ENCODE data around the gene CDH26. TPM values are rescaled to one million over a fixed set of nuclear protein-coding genes. Genes with fewer than 3 reads are reported as not detected.
A peak's percentile ranks its signal among the peaks of the same experiment; 100 is the strongest.
"Not testable (repeated sequence)": the region's sequence is repeated elsewhere in the genome, so short reads cannot be mapped to it uniquely, and the experiment has no call there.

CDH26 gene
- total and polyA plus RNA-seq, 4 donors, result 0.99 to 5.0 (median 1.5) TPM

DNA sequence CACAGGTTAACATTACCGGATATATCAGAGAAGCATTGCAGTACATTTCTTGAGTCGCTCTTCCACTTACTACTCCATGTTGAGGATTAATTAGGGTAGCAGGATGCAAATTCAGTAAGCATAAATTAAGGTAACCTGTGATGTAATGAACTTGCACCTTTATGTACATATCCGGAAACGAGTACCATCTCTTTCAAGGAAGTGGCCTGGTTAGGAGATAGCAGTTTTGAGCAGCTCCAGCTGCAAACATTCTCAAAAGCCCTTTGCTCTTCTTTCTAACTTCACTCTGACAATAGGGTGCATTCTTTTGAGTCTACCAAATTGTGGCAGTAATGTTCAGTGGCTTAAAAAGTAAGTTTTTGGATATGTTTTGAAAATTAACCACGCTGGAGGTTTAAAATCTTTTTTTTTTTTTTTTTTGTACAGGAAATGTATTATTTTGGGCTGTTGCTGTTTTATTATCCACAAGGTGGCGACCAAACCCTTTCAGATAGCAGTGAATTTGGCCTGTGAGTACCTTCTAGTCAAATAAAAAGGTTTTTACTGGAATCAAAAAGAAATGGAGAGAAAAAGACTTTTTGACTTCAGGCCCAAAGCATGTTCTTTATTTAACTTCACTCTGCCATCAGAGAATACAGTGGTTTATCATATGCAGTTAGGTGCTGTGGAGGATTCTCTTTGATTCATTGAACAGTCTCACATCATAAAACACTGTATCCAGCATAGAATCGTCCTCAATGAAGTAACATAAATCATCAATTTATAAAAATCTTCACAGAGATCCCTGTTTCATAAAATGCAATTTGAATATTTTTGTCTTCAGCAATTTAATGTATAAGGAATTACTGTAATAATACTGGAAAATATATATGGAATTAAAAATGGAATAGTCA is 9.1 kb upstream of the CDH26 start:
- 17% methylated on average over 1 of the region's 7 CpGs for WGBS (ENCODE audit: insufficient coverage)
- no peaks in the 10 kb centered on the region for H3K27me3 ChIP-seq (ENCODE audit: control insufficient read depth, insufficient read depth, low read length)
- peaks cover 6% of the 10 kb centered on the region for H3K4me1 ChIP-seq (ENCODE audit: control insufficient read depth, insufficient read depth, low read length)
- no peak overlapping the region for H3K4me3 ChIP-seq (ENCODE audit: low read depth, low read length)
- H3K27ac ChIP-seq (ENCODE audit: low read depth, low read length), result no peak overlapping the region
- H3K9me3 ChIP-seq (ENCODE audit: control insufficient read depth, insufficient read depth, low read length), result no peaks in the 10 kb centered on the region
- DNase-seq (ENCODE audit: low read depth in 4 of 6, low spot score in 6 of 6), result peak in 4 of 6 donors; percentile 62 to 93 (median 79)
- H3K36me3 ChIP-seq (ENCODE audit: control insufficient read depth, insufficient read depth, low read length), result peaks cover 7% of the 10 kb centered on the region

DNA sequence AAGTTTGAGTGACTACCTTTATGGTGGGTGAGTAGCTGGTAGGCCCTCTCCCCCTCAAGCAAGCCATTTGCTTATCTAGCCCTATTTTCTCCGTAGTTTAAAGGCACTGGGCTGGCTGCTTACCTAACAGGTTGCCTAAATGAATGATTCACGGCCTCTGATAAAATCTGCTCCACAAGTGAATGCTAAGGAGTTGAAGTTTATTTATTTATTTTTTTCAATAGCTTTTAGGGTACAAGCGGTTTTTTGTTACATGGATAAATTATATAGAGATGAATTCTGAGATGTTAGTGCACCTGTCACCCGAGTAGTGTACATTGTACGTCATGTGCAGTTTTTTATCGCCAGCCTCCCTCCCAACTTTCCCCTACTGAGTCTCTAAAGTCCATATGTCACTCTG is 8.3 kb upstream of the CDH26 start:
- WGBS (ENCODE audit: insufficient coverage), result 100% methylated on average over 3 of the region's 6 CpGs
- H3K4me3 ChIP-seq (ENCODE audit: low read depth, low read length), result no peak overlapping the region
- no peaks in the 10 kb centered on the region for H3K36me3 ChIP-seq (ENCODE audit: control insufficient read depth, insufficient read depth, low read length)
- H3K27me3 ChIP-seq (ENCODE audit: control insufficient read depth, insufficient read depth, low read length), result no peaks in the 10 kb centered on the region
- no peaks in the 10 kb centered on the region for H3K9me3 ChIP-seq (ENCODE audit: control insufficient read depth, insufficient read depth, low read length)
- no peak overlapping the region for H3K27ac ChIP-seq (ENCODE audit: low read depth, low read length)
- no peaks in the 10 kb centered on the region for H3K4me1 ChIP-seq (ENCODE audit: control insufficient read depth, insufficient read depth, low read length)
- DNase-seq (ENCODE audit: low read depth in 4 of 6, low spot score in 6 of 6), result no peak

DNA sequence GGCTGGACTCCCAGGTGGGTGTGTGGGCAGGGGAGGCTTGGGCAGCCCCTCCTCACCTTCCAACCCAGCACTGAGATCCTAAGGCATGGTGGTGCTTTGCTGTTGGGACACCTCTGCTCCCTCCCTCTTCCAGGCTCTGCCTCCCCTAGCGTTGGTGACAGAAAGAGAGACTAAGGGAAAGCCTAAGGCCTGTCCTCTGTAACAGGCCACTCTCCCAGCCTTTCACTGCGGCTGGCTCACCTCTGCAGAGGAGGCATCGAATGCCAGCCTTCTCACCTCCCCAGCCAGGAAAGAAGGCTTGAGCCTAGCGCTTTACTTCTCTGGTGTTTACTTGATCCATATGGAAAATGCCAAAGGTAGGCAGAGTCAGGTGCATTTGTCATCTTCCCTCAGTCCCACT is 3.5 kb upstream of the CDH26 start:
- no peak for DNase-seq (ENCODE audit: low read depth in 4 of 6, low spot score in 6 of 6)
- H3K9me3 ChIP-seq (ENCODE audit: control insufficient read depth, insufficient read depth, low read length), result no peaks in the 10 kb centered on the region
- no peaks in the 10 kb centered on the region for H3K27me3 ChIP-seq (ENCODE audit: control insufficient read depth, insufficient read depth, low read length)
- no CpG with 5 or more reads among the region's 4 CpGs for WGBS (ENCODE audit: insufficient coverage)
- H3K4me1 ChIP-seq (ENCODE audit: control insufficient read depth, insufficient read depth, low read length), result no peaks in the 10 kb centered on the region
- H3K27ac ChIP-seq (ENCODE audit: low read depth, low read length), result no peak overlapping the region
- H3K36me3 ChIP-seq (ENCODE audit: control insufficient read depth, insufficient read depth, low read length), result no peaks in the 10 kb centered on the region
- no peak overlapping the region for H3K4me3 ChIP-seq (ENCODE audit: low read depth, low read length)

DNA sequence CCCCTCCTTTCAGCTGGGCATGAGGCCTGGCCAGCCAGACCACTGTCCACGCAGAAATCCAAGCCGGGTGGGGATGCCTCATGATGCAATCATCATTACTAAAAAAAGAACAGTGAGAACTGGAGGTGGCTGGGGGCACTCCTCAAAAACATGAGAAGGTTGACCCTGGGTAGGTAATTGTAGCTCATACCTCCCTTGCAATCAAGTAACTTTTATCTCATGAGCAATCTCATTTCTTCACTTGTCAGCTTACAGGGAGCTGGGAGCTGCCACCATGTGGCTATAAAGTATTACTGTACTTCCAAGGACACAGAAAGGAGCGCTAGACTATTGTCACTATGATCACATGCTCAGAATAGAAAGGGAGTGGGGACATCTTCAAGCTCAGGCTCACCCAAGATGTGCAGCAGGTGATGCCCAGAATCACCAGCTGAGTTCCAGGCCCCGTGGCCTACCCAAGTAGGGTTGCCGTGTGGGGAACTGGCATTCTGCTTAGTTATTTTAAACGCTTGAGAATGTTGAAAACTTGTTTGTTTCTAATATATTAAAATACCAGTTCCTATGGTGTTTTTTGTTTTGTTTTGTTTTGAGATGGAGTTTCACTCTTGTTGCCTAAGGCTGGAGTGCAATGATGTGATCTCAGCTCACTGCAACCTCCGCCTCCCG is 3.0 kb upstream of the CDH26 start:
- Histone ChIP-seq H3K27ac (ENCODE audit: low read depth, low read length) (no peak overlapping the region), H3K4me1 (ENCODE audit: control insufficient read depth, insufficient read depth, low read length) (no peaks in the 10 kb centered on the region), H3K9me3 (ENCODE audit: control insufficient read depth, insufficient read depth, low read length) (no peaks in the 10 kb centered on the region), H3K36me3 (ENCODE audit: control insufficient read depth, insufficient read depth, low read length) (no peaks in the 10 kb centered on the region), H3K27me3 (ENCODE audit: control insufficient read depth, insufficient read depth, low read length) (no peaks in the 10 kb centered on the region), H3K4me3 (ENCODE audit: low read depth, low read length) (no peak overlapping the region)
- peak in 2 of 6 donors; percentile 57 to 81 for DNase-seq (ENCODE audit: low read depth in 4 of 6, low spot score in 6 of 6)
- WGBS (ENCODE audit: insufficient coverage), result 30% methylated on average over 2 of the region's 8 CpGs

DNA sequence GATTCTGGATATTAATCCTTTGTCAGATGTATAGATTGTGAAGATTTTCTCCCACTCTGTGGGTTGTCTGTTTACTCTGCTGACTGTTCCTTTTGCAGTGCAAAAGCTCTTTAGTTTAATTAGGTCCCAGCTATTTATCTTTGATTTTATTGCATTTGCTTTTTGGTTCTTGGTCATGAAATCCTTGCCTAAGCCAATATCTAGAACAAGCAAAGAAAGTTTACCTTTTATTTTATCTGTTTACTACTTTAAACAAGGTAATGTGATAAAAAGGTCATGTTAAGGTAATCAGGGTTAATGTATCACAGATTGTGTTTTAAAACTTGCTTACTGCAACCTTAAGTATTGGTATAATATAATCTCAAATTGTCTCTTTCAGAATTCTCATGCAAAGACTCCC is 655 bp upstream of the CDH26 start:
- H3K36me3 ChIP-seq (ENCODE audit: control insufficient read depth, insufficient read depth, low read length); DNase-seq (ENCODE audit: low read depth in 4 of 6, low spot score in 6 of 6); H3K9me3 ChIP-seq (ENCODE audit: control insufficient read depth, insufficient read depth, low read length); H3K4me3 ChIP-seq (ENCODE audit: low read depth, low read length); H3K27me3 ChIP-seq (ENCODE audit: control insufficient read depth, insufficient read depth, low read length); H3K4me1 ChIP-seq (ENCODE audit: control insufficient read depth, insufficient read depth, low read length); H3K27ac ChIP-seq (ENCODE audit: low read depth, low read length): not testable (repeated sequence)

DNA sequence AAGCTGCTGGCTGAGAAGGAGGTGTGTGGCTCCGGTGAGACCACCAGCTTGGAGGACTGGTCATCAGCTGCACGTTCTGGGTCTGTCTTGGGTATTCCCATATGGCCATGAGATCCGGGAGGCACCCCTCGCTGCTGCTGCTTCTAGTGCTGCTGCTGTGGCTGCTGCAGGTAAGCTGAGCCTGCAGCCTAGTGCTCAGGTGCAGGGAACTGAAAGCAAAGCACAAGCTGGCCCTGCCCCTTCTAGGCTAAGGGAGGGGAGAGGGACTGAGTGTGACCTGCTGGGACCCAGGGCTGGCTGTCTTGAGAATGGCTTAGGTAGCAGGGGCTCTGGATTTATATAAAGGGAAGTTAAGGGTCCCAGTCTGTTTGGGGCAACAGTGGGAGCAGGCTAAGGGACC is 403 bp downstream of the CDH26 start:
- Histone ChIP-seq H3K4me1 (ENCODE audit: control insufficient read depth, insufficient read depth, low read length) (no peaks in the 10 kb centered on the region), H3K9me3 (ENCODE audit: control insufficient read depth, insufficient read depth, low read length) (no peaks in the 10 kb centered on the region), H3K36me3 (ENCODE audit: control insufficient read depth, insufficient read depth, low read length) (no peaks in the 10 kb centered on the region), H3K4me3 (ENCODE audit: low read depth, low read length) (no peak overlapping the region), H3K27ac (ENCODE audit: low read depth, low read length) (no peak overlapping the region), H3K27me3 (ENCODE audit: control insufficient read depth, insufficient read depth, low read length) (no peaks in the 10 kb centered on the region)
- 73% methylated on average over 4 of the region's 4 CpGs for WGBS (ENCODE audit: insufficient coverage)
- no peak for DNase-seq (ENCODE audit: low read depth in 4 of 6, low spot score in 6 of 6)

DNA sequence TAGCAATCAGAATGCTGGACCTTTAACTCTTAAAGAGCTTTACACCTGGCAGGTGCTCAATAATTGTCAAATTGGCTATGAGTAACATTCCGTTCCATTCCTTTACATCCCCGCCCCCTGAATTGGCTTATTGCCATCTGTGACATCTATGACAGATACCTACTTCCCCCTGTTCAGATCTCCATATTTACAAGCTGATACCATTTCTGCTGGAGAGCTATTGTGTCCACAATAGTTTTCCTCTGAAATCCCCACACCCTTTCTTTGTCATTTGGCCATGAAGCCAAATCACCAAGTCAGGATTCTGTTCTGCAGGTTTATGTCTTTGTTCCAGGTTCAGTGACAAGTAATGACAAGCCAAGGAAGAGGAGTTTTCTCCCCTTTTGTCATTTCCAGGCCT is 3.2 kb downstream of the CDH26 start:
- H3K4me1 ChIP-seq (ENCODE audit: control insufficient read depth, insufficient read depth, low read length), result no peaks in the 10 kb centered on the region
- 94% methylated on average over 2 of the region's 2 CpGs for WGBS (ENCODE audit: insufficient coverage)
- H3K27ac ChIP-seq (ENCODE audit: low read depth, low read length), result no peak overlapping the region

DNA sequence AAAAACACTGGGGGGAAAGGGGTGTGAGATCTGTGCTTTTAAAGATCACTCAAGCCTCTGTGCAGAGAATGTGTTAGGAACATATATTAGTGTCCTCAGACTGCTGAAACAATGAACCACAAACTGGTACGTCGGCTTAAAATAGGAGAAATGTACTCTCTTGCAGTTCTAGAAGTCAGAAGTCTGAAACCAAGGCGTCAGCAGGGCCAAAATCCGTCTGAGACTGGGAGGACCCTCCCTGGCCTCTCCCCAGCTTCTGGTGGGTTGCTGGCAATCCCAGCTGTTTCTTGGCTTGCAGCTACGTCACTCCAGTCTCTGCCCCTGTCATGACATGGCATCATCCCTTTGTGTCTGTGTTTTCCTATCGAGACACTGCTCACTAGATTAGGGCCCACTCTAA is 3.9 kb downstream of the CDH26 start:
- Histone ChIP-seq H3K4me1 (ENCODE audit: control insufficient read depth, insufficient read depth, low read length) (no peaks in the 10 kb centered on the region), H3K4me3 (ENCODE audit: low read depth, low read length) (no peak overlapping the region), H3K9me3 (ENCODE audit: control insufficient read depth, insufficient read depth, low read length) (no peaks in the 10 kb centered on the region), H3K27ac (ENCODE audit: low read depth, low read length) (no peak overlapping the region), H3K27me3 (ENCODE audit: control insufficient read depth, insufficient read depth, low read length) (no peaks in the 10 kb centered on the region), H3K36me3 (ENCODE audit: control insufficient read depth, insufficient read depth, low read length) (no peaks in the 10 kb centered on the region)
- 59% methylated on average over 6 of the region's 6 CpGs for WGBS (ENCODE audit: insufficient coverage)
- no peak for DNase-seq (ENCODE audit: low read depth in 4 of 6, low spot score in 6 of 6)

More for the DNA sequence above, 3.2 kb downstream of the CDH26 start:
- no peak for DNase-seq (ENCODE audit: low read depth in 4 of 6, low spot score in 6 of 6)
- no peak overlapping the region for H3K4me3 ChIP-seq (ENCODE audit: low read depth, low read length)
- H3K27me3 ChIP-seq (ENCODE audit: control insufficient read depth, insufficient read depth, low read length), result no peaks in the 10 kb centered on the region
- H3K9me3 ChIP-seq (ENCODE audit: control insufficient read depth, insufficient read depth, low read length), result no peaks in the 10 kb centered on the region
- no peaks in the 10 kb centered on the region for H3K36me3 ChIP-seq (ENCODE audit: control insufficient read depth, insufficient read depth, low read length)

DNA sequence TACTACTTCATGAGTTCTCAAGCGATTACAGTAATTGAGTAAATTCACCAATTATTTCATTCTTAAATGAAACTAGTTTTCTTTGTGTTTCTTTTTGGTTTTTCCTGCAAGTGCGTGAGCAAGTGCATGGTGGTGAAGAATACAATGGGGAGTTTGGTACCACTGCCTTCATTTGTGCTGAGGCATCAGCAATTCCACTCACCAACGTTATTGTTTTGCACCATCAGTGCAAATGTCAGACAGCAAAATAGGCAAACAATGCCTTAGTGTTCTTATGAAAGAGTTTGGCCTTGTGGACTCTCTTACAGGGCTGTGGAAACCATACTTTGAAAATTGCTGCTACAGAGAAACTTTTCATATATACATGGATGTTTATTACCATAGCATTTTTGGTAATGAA is 8.2 kb downstream of the CDH26 start:
- Histone ChIP-seq H3K27ac (ENCODE audit: low read depth, low read length) (no peak overlapping the region), H3K4me3 (ENCODE audit: low read depth, low read length) (no peak overlapping the region), H3K9me3 (ENCODE audit: control insufficient read depth, insufficient read depth, low read length) (no peaks in the 10 kb centered on the region), H3K36me3 (ENCODE audit: control insufficient read depth, insufficient read depth, low read length) (no peaks in the 10 kb centered on the region), H3K27me3 (ENCODE audit: control insufficient read depth, insufficient read depth, low read length) (no peaks in the 10 kb centered on the region), H3K4me1 (ENCODE audit: control insufficient read depth, insufficient read depth, low read length) (no peaks in the 10 kb centered on the region)
- no peak for DNase-seq (ENCODE audit: low read depth in 4 of 6, low spot score in 6 of 6)
- no CpG with 5 or more reads among the region's 3 CpGs for WGBS (ENCODE audit: insufficient coverage)

DNA sequence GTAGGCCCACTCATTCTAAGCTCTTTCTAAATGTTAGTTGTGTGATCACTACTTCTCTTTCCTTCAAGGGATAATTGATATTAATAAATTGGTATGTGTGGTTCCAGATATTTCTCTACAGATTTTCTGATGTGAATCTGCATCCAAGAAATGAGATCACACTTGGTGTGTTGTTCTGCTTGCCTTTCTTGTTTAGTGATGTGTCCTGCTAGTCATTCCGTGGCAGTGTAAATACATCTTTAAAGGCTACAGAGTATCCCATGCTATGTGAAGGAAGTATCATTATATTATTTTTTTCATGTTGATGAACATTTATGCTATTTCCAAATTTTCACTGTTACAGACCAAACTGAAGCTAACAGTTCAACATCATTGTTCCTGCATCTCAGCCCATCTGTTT is 13.2 kb downstream of the CDH26 start:
- Histone ChIP-seq H3K4me3 (ENCODE audit: low read depth, low read length) (no peak overlapping the region), H3K36me3 (ENCODE audit: control insufficient read depth, insufficient read depth, low read length) (no peaks in the 10 kb centered on the region), H3K4me1 (ENCODE audit: control insufficient read depth, insufficient read depth, low read length) (peaks cover under 1% of the 10 kb centered on the region), H3K27me3 (ENCODE audit: control insufficient read depth, insufficient read depth, low read length) (no peaks in the 10 kb centered on the region), H3K27ac (ENCODE audit: low read depth, low read length) (no peak overlapping the region), H3K9me3 (ENCODE audit: control insufficient read depth, insufficient read depth, low read length) (no peaks in the 10 kb centered on the region)
- WGBS (ENCODE audit: insufficient coverage), result no CpG with 5 or more reads among the region's 1 CpG
- no peak for DNase-seq (ENCODE audit: low read depth in 4 of 6, low spot score in 6 of 6)

Measured in spinal cord (tissue), 10 donors.